ENCODE data around the gene SMIM28.
"Not testable (repeated sequence)": the region's sequence is repeated elsewhere in the genome, so short reads cannot be mapped to it uniquely, and the experiment has no call there.

The SMIM28 gene

GRCh38 chr6:138377844-138378243 is at the start of gene SMIM28:
Gene SMIM28, plus strand, starts transcription at chr6:138377905. Its CDS starts 168 bp downstream, at chr6:138378073.
- FAIRE-seq, result no peak

GRCh38 chr6:138328210-138328609 is 49.5 kb upstream of the SMIM28 start:
- FAIRE-seq, result no peak

- no peak for FAIRE-seq
Observed at GRCh38 chr6:138330763-138331162, 46.9 kb upstream of the SMIM28 start.

- FAIRE-seq, result no peak
Observed at GRCh38 chr6:138331444-138331843, 46.3 kb upstream of the SMIM28 start.

- no peak for FAIRE-seq
Observed at GRCh38 chr6:138331984-138332383, 45.7 kb upstream of the SMIM28 start.

- FAIRE-seq, result no peak
Observed at GRCh38 chr6:138334000-138334399, 43.7 kb upstream of the SMIM28 start.

GRCh38 chr6:138334963-138335362 is 42.7 kb upstream of the SMIM28 start:
- FAIRE-seq, result no peak

GRCh38 chr6:138336221-138336620 is 41.5 kb upstream of the SMIM28 start:
- FAIRE-seq, result no peak

- no peak for FAIRE-seq
Observed at GRCh38 chr6:138337076-138337475, 40.6 kb upstream of the SMIM28 start.

GRCh38 chr6:138339024-138339423 is 38.7 kb upstream of the SMIM28 start:
- no peak for FAIRE-seq

GRCh38 chr6:138341176-138341575 is 36.5 kb upstream of the SMIM28 start:
- no peak for FAIRE-seq

- FAIRE-seq, result no peak
Observed at GRCh38 chr6:138343112-138343511, 34.6 kb upstream of the SMIM28 start.

- no peak for FAIRE-seq
Observed at GRCh38 chr6:138345565-138346285, 32.0 kb upstream of the SMIM28 start.

- FAIRE-seq, result peak; percentile 27
Observed at GRCh38 chr6:138346302-138347195, 31.2 kb upstream of the SMIM28 start.

- FAIRE-seq, result no peak
Observed at GRCh38 chr6:138347864-138348263, 29.8 kb upstream of the SMIM28 start.

GRCh38 chr6:138349891-138350290 is 27.8 kb upstream of the SMIM28 start:
- FAIRE-seq, result no peak

GRCh38 chr6:138357928-138358327 is 19.8 kb upstream of the SMIM28 start:
- FAIRE-seq, result no peak

GRCh38 chr6:138368684-138369083 is 9.0 kb upstream of the SMIM28 start:
- FAIRE-seq, result not testable (repeated sequence)

- no peak for FAIRE-seq
Observed at GRCh38 chr6:138370631-138371451, 6.9 kb upstream of the SMIM28 start.

GRCh38 chr6:138371452-138371711 is 6.3 kb upstream of the SMIM28 start:
- FAIRE-seq, result no peak

- FAIRE-seq, result no peak
Observed at GRCh38 chr6:138371720-138372119, 6.0 kb upstream of the SMIM28 start.

GRCh38 chr6:138372711-138373463 is 4.8 kb upstream of the SMIM28 start:
- FAIRE-seq, result no peak

GRCh38 chr6:138374230-138374629 is 3.5 kb upstream of the SMIM28 start:
- FAIRE-seq, result no peak

All from islet of Langerhans (tissue), 1 donor.